Skeletal muscle tissue (tissue), 4 donors: ENCODE data around the gene TTLL4. TPM values are rescaled to one million over a fixed set of nuclear protein-coding genes. Genes with fewer than 3 reads are reported as not detected.

Experiments
- H3K27ac ChIP-seq: one replicate; pipeline ENCODE4 v1.7.0; 2013; ENCODE audit warnings: mild to moderate bottlenecking, low read depth, low read length, inconsistent platforms
- H3K27me3 ChIP-seq, 3 donors: one replicate each; pipeline ENCODE4 v1.7.0; 2013; ENCODE audit warnings: low read length in 3 of 3; ENCODE audit not compliant: control insufficient read depth in 3 of 3, insufficient read depth in 3 of 3
- H3K36me3 ChIP-seq, 3 donors: one replicate each; pipeline ENCODE4 v1.7.0; 2013; ENCODE audit warnings: low read length in 3 of 3; ENCODE audit not compliant: control insufficient read depth in 3 of 3, insufficient read depth in 3 of 3
- H3K4me1 ChIP-seq, 3 donors: one replicate each; pipeline ENCODE4 v1.7.0; 2013; ENCODE audit warnings: low read length in 3 of 3, mild to moderate bottlenecking in 3 of 3; ENCODE audit not compliant: control insufficient read depth in 3 of 3, insufficient read depth in 3 of 3
- H3K4me3 ChIP-seq, 3 donors: one replicate each; pipeline ENCODE4 v1.7.0; 2013; ENCODE audit warnings: low read length in 3 of 3
- H3K9ac ChIP-seq, 3 donors: one replicate each; pipeline ENCODE4 v1.7.0; 2013; ENCODE audit warnings: low read length in 3 of 3, mild to moderate bottlenecking in 3 of 3, moderate library complexity in 2 of 3, low read depth in 1 of 3
- H3K9me3 ChIP-seq, 3 donors: one replicate each; pipeline ENCODE4 v1.7.0; 2013; ENCODE audit warnings: low read length in 3 of 3; ENCODE audit not compliant: control insufficient read depth in 3 of 3
- total RNA-seq: library from RNA; depleted of rRNA; stranded (reverse); fragments of >200 nt; gene quantifications from one replicate; pipeline ENCODE4 v1.2.3, GENCODE V29; 2014
- donor health status: Osteomylitis.

TTLL4 gene
- total RNA-seq, 1 donor from 2014 or later: 11.0 TPM

DNA sequence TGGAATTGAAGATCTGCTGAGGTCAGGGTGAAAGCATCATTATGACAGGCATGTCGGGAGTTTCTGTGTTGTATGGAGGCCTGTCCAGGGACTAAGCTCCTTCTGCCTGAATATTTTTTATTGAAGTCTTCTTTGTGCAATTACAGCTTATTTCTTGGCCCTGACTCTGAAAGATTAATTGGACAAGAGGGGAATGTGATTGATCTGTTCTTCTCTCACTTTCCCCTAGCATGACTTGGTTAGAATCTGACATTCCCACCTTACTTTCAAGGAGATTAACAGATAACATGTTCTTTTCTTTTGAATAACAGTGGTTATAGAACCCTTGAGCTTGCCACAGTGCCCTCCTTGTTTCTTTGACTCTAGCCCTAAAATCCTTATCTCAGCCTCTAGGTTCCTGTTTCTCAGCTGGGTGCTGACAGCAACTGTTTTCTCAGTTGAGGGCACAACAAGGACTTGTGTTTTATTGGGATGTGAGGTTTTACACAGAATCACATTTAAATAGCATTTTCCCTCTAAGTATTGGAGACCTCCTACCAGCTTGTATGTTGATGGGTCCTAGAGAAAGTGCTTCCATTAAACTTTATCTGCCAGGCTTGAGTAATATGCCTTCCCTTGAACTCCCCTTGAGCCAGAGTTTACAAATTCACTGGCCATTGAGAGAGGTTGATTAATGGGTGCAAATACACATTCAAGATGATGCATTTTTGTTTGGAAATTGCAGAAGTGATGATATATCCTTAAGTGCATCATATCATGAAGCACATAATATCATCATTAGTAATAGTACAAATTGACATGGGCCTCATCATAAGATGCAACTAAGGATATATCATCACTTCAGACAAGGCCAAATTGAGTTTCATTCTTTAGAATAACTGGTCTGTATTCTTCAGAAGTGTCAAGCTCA is 12.5 kb downstream of the TTLL4 start:
- H3K9me3 ChIP-seq: peaks cover 0 to 3% (median 0%) of the 10 kb centered on the region in 3 donors
- H3K27ac ChIP-seq: no peak overlapping the region
- H3K4me3 ChIP-seq: no peak overlapping the region
- H3K27me3 ChIP-seq: no peaks in the 10 kb centered on the region
- H3K36me3 ChIP-seq: peaks cover 0 to 4% (median 0%) of the 10 kb centered on the region in 3 donors
- peaks cover 0 to 2% (median 0%) of the 10 kb centered on the region in 3 donors for H3K4me1 ChIP-seq
- H3K9ac ChIP-seq: no peak overlapping the region

DNA sequence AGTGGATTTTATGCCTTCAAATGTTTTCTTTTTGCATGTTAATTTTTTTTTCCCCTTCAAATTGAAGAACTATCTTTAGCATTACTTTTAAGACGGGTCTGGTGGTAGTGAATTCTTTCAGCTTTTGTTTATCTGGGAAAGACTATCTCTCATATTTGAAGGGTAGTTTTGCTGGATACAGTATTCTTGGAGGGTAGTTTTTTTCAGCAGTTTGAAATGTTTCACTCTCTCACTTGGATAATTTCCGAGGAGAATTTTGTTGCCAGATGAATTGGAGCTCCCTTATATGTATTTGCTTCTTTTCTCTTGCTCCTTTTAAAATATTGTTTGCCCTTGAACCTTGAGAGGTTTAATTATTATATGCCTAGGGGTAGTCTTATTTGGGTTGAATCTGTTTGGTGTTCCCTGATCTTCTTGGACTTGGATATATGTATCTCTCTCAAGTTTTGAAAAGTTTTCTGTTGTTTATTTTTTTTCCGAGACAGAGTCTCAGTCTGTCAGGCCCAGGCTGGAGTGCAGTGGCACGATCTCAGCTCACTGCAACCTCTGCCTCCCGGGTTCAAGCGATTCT is 15.5 kb downstream of the TTLL4 start:
- Histone ChIP-seq H3K27me3 (no peaks in the 10 kb centered on the region), H3K4me1 (peaks cover 0 to 2% (median 0%) of the 10 kb centered on the region in 3 donors), H3K9me3 (peaks cover 0 to 3% (median 0%) of the 10 kb centered on the region in 3 donors), H3K9ac (no peak overlapping the region), H3K27ac (no peak overlapping the region), H3K36me3 (peaks cover 0 to 4% (median 0%) of the 10 kb centered on the region in 3 donors), H3K4me3 (no peak overlapping the region)

- peaks cover 0 to 4% (median 0%) of the 10 kb centered on the region in 3 donors for H3K36me3 ChIP-seq
- no peak overlapping the region for H3K27ac ChIP-seq
- H3K9me3 ChIP-seq: peaks cover 0 to 3% (median 0%) of the 10 kb centered on the region in 3 donors
- H3K4me3 ChIP-seq: no peak overlapping the region
- peaks cover 3 to 10% (median 7%) of the 10 kb centered on the region in 3 donors for H3K4me1 ChIP-seq
- H3K27me3 ChIP-seq: no peaks in the 10 kb centered on the region
- no peak overlapping the region for H3K9ac ChIP-seq
These were observed 17.0 kb downstream of the TTLL4 start for GRCh38 chr2:218727502-218728165.

GRCh38 chr2:218729640-218730039 is 19.0 kb downstream of the TTLL4 start:
- Histone ChIP-seq H3K9ac (no peak overlapping the region), H3K27me3 (no peaks in the 10 kb centered on the region), H3K4me1 (peaks cover 3 to 12% (median 12%) of the 10 kb centered on the region in 3 donors), H3K4me3 (no peak overlapping the region), H3K27ac (no peak overlapping the region), H3K36me3 (peaks cover 0 to 4% (median 2%) of the 10 kb centered on the region in 3 donors), H3K9me3 (peaks cover 0 to 3% (median 0%) of the 10 kb centered on the region in 3 donors)

GRCh38 chr2:218732052-218732760 is 21.6 kb downstream of the TTLL4 start:
- Histone ChIP-seq H3K4me1 (peaks cover 3 to 12% (median 12%) of the 10 kb centered on the region in 3 donors), H3K9ac (peak overlapping the region in 1 of 3 donors; percentile 54), H3K27me3 (no peaks in the 10 kb centered on the region), H3K36me3 (peaks cover 0 to 4% (median 2%) of the 10 kb centered on the region in 3 donors), H3K9me3 (no peaks in the 10 kb centered on the region), H3K4me3 (no peak overlapping the region), H3K27ac (peak overlapping the region; percentile 67)

GRCh38 chr2:218732761-218733158 is 22.1 kb downstream of the TTLL4 start:
- H3K27ac ChIP-seq: peak overlapping the region; percentile 67

DNA sequence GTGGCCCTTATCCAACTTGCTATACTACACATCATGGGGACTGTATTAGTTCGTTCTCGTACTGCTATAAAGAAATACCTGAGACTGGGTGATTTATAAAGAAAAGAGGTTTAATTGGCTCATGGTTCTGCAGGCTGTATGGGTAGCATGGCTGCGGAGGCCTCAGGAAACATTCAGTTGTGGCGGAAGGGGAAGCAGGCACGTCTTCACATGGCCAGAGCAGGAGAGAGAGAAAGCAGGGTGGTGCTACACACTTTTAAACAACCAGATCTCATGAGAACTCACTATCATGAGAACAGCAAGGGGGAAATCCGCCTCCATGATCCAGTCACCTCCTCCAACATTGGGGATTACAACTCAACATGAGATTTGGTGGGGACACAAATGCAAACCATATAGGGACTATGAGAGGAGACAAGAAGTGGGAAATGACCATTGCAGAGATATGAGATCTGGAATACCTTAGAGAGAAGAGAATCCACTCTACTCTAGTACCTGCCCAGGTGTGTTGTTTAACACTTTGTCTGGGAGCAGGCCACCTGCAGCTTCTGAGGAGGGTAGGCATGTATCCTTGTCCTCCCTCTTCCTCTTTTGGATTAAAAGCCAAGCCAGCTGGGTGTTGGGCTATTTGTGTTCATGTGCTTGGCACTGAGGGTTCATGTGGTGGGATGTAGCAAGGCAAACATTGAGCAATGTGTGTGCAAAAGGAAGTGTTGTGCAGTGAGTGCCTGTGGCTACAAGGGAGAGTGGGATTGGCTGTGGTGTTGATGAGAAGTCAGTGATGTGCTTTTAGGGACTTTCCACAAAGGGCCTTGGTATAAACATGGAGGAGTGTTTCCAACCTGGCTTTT is 22.8 kb downstream of the TTLL4 start:
- Histone ChIP-seq H3K4me3 (no peak overlapping the region), H3K9me3 (no peaks in the 10 kb centered on the region), H3K9ac (no peak overlapping the region), H3K27me3 (no peaks in the 10 kb centered on the region), H3K36me3 (peaks cover 6 to 13% (median 10%) of the 10 kb centered on the region in 3 donors), H3K27ac (peak overlapping the region; percentile 4), H3K4me1 (peaks cover 3 to 12% (median 12%) of the 10 kb centered on the region in 3 donors)

More at GRCh38 chr2:218732761-218733158, 22.1 kb downstream of the TTLL4 start:
- peaks cover 2 to 6% (median 4%) of the 10 kb centered on the region in 3 donors for H3K36me3 ChIP-seq
- no peaks in the 10 kb centered on the region for H3K27me3 ChIP-seq
- no peaks in the 10 kb centered on the region for H3K9me3 ChIP-seq
- no peak overlapping the region for H3K4me3 ChIP-seq
- H3K9ac ChIP-seq: no peak overlapping the region
- H3K4me1 ChIP-seq: peaks cover 3 to 12% (median 12%) of the 10 kb centered on the region in 3 donors

DNA sequence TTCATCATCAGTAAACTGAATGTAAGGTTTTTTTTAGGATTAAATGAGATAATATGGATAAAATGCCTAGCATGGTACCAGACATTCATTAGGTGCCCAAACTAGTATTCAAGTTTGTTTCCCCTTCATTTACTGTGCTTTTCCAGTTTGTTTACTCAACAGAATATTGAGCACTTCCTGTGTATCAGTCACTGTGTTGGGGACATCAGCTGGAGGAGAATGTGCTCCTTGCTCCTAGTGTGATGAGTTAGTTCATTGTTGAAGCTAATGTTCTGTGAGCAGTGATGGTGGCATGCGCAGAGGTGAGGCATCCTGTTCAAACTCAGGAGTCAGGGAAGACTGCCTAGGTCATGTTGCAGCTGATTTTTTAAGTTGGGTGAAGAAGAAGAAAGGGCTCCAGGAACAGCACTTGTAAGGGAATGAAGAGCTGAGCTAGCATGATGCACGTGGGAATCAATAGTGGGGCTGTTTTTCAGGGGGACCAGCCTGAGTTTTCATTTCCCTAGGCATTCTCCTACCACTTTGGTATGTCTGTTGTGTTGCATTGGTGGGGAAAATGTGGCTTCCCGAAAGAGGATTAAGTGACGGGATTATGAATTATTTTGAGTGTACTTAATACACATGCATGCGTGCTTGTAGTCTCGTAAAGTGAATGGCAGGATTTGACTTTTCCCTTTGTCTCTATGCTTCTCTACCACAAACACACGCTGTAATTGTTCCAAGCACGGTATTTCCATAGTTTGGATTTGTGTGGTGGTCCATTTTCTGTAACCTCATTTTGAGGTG is 23.7 kb downstream of the TTLL4 start:
- Histone ChIP-seq H3K27me3 (no peaks in the 10 kb centered on the region), H3K4me3 (no peak overlapping the region), H3K9me3 (no peaks in the 10 kb centered on the region), H3K27ac (peak overlapping the region; percentile 4), H3K36me3 (peaks cover 12 to 17% (median 15%) of the 10 kb centered on the region in 3 donors), H3K4me1 (peaks cover 3 to 12% (median 12%) of the 10 kb centered on the region in 3 donors), H3K9ac (no peak overlapping the region)
